SU-DHL-6 (cell line): ENCODE results near the gene PPFIBP2.

Source experiments
- H2AFZ ChIP-seq: fragments of 200-600 bp; sonication (generic); 2 replicates; pipeline ENCODE4 v1.6.1; 2014; ENCODE audit warnings: low read depth, mild to moderate bottlenecking, moderate library complexity, mixed read lengths, antibody characterized with exemption, low read length; ENCODE audit not compliant: severe bottlenecking
- H3F3A ChIP-seq: fragments of 200-600 bp; shearing (Covaris generic); 2 replicates; pipeline ENCODE4 v1.6.0; 2016; ENCODE audit warnings: antibody characterized with exemption, mild to moderate bottlenecking; ENCODE audit not compliant: insufficient read depth
- H3K27ac ChIP-seq: fragments of 200-600 bp; sonication (generic); 2 replicates; pipeline ENCODE4 v1.5.1; 2016; ENCODE audit warnings: low read depth, mild to moderate bottlenecking, low read length, moderate library complexity, mixed read lengths
- H3K27me3 ChIP-seq: fragments of 200-600 bp; sonication (generic), shearing (Covaris generic); 2 replicates; pipeline ENCODE4 v1.6.0; 2014; ENCODE audit warnings: mild to moderate bottlenecking, low read length
- H3K36me3 ChIP-seq: fragments of 200-600 bp; sonication (generic); 2 replicates; pipeline ENCODE4 v1.6.1; 2014; ENCODE audit warnings: mild to moderate bottlenecking, low read length, mixed read lengths
- H3K4me2 ChIP-seq: fragments of 300-600, 200-600 bp; shearing (Covaris generic), sonication (generic); 2 replicates; pipeline ENCODE4 v1.6.0; 2014; ENCODE audit warnings: low read length, low read depth, mild to moderate bottlenecking; ENCODE audit not compliant: poor library complexity, severe bottlenecking
- H3K4me3 ChIP-seq: fragments of 200-600 bp; sonication (generic); 2 replicates; pipeline ENCODE4 v1.5.1; 2014; ENCODE audit warnings: antibody characterized with exemption, low read length, mild to moderate bottlenecking, mixed read lengths; ENCODE audit not compliant: insufficient read depth, poor library complexity, severe bottlenecking
- H3K79me2 ChIP-seq: fragments of 200-600 bp; sonication (generic); 2 replicates; pipeline ENCODE4 v1.6.1; 2014; ENCODE audit warnings: mild to moderate bottlenecking, low read length, moderate library complexity; ENCODE audit not compliant: insufficient read depth
- H3K9ac ChIP-seq: fragments of 200-600 bp; sonication (generic); 2 replicates; pipeline ENCODE4 v1.7.0; 2014; ENCODE audit warnings: mild to moderate bottlenecking, low read length
- H3K9me2 ChIP-seq: fragments of 200-600 bp; sonication (generic); replicated peaks from 2 replicates; pipeline ENCODE4 v1.6.1; 2014; ENCODE audit warnings: low read length; ENCODE audit not compliant: insufficient read depth
- H3K9me3 ChIP-seq: fragments of 200-600 bp; sonication (generic); 2 replicates; pipeline ENCODE4 v1.6.1; 2014; ENCODE audit warnings: low read length, mixed read lengths; ENCODE audit not compliant: insufficient read depth
- H4K20me1 ChIP-seq: fragments of 200-600 bp; sonication (generic); 2 replicates; pipeline ENCODE4 v1.6.1; 2014; ENCODE audit warnings: low read depth, mild to moderate bottlenecking, antibody characterized with exemption, low read length, moderate library complexity, mixed read lengths
- CTCF ChIP-seq: fragments of 200-600 bp; sonication (generic); IDR thresholded peaks from one replicate; pipeline ENCODE4 v1.5.1; 2017; ENCODE audit warnings: antibody characterized with exemption, mild to moderate bottlenecking, low read length, moderate library complexity; ENCODE audit not compliant: insufficient read depth, poor library complexity, severe bottlenecking
- EZH2phosphoT487 ChIP-seq: fragments of 200-600 bp; sonication (generic), shearing (Covaris generic); conservative IDR thresholded peaks from 2 replicates; pipeline ENCODE4 v1.6.1; 2018; ENCODE audit warnings: mild to moderate bottlenecking, antibody characterized with exemption, low read length, moderate library complexity, mixed read lengths

PPFIBP2 gene

GRCh38 chr11:7513234-7514098 lies at the start of gene PPFIBP2:
Gene PPFIBP2 (plus strand): TSS chr11:7513999. CDS start chr11:7549476, 35,477 bp downstream.
- Histone ChIP-seq H3K4me2 (peak within 1 kb of the TSS; percentile 79), H2AFZ (peak within 1 kb of the TSS; percentile 82), H4K20me1 (no peaks in the 10 kb centered on the region), H3K27me3 (no peaks in the 10 kb centered on the region), H3K36me3 (no peaks in the 10 kb centered on the region), H3K9ac (peak within 1 kb of the TSS; percentile 64), H3F3A (peaks cover 11% of the 10 kb centered on the region), H3K4me3 (peak within 1 kb of the TSS; percentile 70), H3K9me3 (no peaks in the 10 kb centered on the region), H3K9me2 (no peaks in the 10 kb centered on the region), H3K79me2 (no peaks in the 10 kb centered on the region), H3K27ac (peak within 1 kb of the TSS; percentile 79)
- TF ChIP-seq EZH2phosphoT487 (no peak), CTCF (peak; percentile 86)

GRCh38 chr11:7467652-7468051 lies 46.1 kb upstream of the PPFIBP2 start:
- Histone ChIP-seq H2AFZ (no peak overlapping the region), H4K20me1 (no peaks in the 10 kb centered on the region), H3K4me2 (no peak overlapping the region), H3K27me3 (no peaks in the 10 kb centered on the region), H3F3A (no peaks in the 10 kb centered on the region), H3K9ac (no peak overlapping the region), H3K79me2 (no peaks in the 10 kb centered on the region), H3K36me3 (no peaks in the 10 kb centered on the region), H3K4me3 (no peak overlapping the region), H3K27ac (no peak overlapping the region), H3K9me2 (no peaks in the 10 kb centered on the region), H3K9me3 (no peaks in the 10 kb centered on the region)
- TF ChIP-seq EZH2phosphoT487: no peak
- TF ChIP-seq CTCF: no peak

GRCh38 chr11:7469351-7469865 lies 44.4 kb upstream of the PPFIBP2 start:
- Histone ChIP-seq H3K4me2 (no peak overlapping the region), H3K4me3 (no peak overlapping the region), H3K9me2 (no peaks in the 10 kb centered on the region), H3K36me3 (no peaks in the 10 kb centered on the region), H3K79me2 (no peaks in the 10 kb centered on the region), H3K27ac (no peak overlapping the region), H2AFZ (no peak overlapping the region), H4K20me1 (no peaks in the 10 kb centered on the region), H3K27me3 (no peaks in the 10 kb centered on the region), H3K9me3 (no peaks in the 10 kb centered on the region), H3K9ac (no peak overlapping the region), H3F3A (no peaks in the 10 kb centered on the region)
- TF ChIP-seq EZH2phosphoT487: no peak
- TF ChIP-seq CTCF: no peak
